HG03575 (cell line): ENCODE data around the gene GRIN2A.

Source experiments
- ATAC-seq: cut with Tn5 transposase; IDR thresholded peaks from one replicate; pipeline ENCODE4 v1.9.1; 2021; ENCODE audit not compliant: unreplicated experiment, insufficient number of reproducible peaks, low FRiP score; ENCODE audit errors: extremely low read depth

The GRIN2A gene

GRCh38 chr16:9852003-9852402 is 330.2 kb downstream of the GRIN2A start:
- ATAC-seq: no peak

- ATAC-seq: no peak
Observed at GRCh38 chr16:9850817-9851216, 331.4 kb downstream of the GRIN2A start.

GRCh38 chr16:9849697-9850245 is 332.5 kb downstream of the GRIN2A start:
- no peak for ATAC-seq

- no peak for ATAC-seq
Observed at GRCh38 chr16:9847146-9847545, 335.1 kb downstream of the GRIN2A start.

DNA sequence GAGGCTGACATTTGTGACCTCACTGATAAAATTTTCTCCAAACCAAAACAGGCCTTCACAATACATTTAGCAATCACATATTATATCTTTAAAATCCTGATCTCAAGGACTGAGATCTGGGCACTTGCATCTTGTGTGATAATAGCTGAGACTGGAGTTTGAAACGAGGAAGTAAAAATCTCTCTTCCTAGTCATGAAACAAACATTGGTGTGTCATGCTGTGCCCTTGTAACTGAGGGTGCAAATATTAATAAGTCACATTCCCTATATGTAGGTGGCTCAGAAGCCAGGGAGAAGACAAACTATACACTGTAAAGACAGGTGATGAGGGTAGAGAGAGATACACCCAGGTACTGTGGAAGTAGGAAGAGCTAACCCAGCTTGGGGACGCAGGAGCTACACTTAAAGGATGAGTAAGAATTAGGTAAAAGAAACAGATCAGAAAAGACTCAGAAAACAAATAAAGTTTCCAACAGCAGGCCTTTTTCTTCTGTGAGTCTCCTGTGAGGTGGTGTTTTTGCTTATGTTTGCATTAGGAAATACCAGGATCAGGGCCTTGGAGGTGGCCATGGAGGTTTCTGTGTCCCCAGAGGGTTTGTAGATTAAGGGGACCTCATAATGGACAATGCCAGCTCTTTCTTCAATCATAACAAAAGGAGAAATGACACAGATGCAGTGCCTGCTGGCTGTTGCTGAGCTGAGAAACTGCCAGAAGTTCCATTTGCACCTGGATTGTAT is 335.7 kb downstream of the GRIN2A start:
- no peak for ATAC-seq

DNA sequence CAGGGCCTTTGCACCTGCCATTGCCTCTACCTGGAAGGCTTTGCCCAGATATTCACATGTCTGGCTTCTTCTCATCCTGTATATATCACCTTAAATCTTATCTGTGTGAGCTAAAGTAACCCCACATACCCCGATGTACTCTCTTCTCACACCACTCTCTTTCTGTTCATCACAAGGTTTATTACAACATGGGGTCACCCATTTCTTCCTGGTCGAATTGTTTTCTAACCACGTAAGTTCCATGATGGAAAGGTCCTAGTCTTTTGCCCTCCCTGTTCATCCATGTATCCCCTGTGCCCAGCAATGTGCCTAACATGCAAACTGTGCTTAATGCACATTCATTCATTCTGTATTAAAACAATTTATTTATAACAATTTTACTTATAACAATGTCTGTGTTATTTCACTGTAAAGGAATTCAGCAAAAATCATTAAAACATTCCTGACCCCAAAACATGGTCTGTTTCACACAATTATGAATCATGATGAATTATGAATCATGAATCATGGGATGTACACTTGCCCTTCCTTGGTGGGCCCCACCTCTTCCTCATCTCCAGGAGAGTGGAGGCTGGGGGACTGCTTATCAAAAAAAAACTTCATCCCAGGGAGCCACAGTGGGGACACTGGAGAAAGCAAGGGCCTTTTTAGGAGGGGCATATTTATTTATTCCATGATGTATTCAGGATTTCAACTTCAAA is 336.4 kb downstream of the GRIN2A start:
- no peak for ATAC-seq

DNA sequence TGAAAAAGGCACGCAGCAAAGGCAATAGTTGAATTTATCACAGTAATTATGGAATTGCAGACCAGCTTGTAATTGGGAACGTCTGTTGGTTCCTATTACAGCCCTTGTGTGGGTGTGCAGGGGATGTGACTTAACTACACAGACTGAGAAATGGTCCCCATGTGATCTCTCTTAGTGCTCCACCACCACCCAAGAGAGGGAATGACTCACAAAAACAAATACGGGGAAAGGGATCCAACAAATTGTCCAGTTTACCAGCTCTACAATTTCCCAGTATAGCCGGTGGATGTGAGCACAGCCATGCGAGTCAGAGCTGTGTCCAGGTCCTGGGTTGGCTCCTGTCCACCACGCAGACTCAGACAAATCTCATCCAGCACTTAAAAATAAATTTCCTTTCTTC is 337.9 kb downstream of the GRIN2A start:
- no peak for ATAC-seq

DNA sequence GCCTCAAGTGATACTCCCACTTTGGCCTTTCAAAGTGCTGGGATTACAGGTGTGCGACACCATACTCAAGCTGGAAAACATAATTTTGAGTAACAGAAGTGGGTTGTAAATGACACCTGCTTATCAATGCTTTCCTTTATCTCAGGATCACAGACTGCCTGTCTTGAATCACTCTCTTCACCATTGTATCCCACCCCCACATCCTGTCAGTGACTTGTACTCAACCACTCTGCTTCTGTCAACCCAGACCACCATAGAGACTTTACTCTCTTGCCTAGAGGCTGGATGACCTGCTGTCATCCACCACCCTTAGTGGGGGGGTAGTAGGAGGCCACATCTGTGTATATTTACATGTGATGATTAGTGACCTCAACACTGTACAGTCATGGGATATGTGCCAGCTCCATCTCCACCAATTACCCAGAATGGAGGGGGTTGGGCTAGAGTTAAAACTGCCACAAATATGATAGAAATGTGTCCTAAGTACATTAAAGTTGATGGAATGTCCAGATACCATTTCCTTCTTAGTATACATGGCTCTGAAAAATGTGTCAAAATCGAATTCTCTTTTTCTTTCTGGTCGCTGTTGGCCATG is 338.7 kb downstream of the GRIN2A start:
- no peak for ATAC-seq

DNA sequence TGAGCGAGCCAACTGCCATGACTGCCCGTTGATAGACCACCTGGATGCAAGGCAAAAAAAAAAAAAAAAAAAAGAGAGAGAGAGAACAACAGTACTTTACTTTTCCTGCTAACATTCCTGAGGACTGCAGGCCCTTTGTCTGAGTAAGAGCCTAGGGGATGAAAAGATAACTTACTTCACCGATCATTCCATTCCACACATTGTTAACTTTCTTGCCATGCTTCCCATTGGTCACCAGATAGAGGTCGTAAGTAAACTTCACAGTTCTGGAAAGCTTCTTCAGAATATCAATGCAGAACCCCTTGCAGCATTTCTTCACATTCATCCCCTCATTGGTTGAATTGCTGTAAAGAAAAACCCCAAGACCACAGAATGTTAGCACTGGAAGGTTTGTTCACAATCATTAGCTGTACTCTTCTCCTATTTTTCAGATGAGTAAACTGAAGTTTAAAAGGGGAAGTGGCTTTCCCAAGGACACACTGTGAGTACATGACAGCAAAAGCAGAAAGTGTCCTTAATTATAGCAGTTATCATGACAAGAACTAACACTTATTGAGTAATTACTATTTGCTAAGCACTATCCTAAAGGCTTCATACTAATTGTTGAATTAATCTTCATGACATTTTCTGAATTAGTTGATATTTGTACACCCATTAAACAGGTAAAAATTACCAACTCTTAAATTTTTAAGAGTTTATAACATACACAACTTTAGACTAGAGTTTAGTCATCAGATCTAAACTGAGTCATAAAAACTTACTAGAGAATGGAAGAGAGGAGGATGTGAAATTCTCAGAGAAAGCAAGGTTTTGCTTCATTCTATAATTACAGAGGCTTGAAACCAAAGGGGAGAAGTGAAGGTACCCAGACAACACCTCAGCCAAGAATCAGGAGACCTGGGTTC is 341.2 kb downstream of the GRIN2A start:
- ATAC-seq: no peak

DNA sequence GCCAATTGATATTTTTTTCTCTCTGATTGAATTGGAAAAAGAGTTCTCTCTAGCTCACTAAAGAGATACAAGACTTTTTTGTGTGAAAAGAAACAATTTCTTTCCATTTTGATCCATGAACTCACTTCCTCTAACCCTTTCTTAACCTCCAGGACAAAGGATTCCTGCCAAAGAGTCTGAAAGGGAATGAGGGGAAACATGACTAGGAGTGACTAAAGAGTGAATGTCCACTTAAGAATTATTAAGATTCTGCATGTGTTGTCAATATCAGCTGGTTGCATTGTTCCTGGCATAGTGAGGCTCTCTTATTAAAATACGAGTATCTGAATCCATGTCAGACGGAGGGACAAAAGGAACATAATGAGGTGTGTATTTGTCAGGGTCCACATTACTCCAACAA is 344.7 kb downstream of the GRIN2A start:
- ATAC-seq: no peak

DNA sequence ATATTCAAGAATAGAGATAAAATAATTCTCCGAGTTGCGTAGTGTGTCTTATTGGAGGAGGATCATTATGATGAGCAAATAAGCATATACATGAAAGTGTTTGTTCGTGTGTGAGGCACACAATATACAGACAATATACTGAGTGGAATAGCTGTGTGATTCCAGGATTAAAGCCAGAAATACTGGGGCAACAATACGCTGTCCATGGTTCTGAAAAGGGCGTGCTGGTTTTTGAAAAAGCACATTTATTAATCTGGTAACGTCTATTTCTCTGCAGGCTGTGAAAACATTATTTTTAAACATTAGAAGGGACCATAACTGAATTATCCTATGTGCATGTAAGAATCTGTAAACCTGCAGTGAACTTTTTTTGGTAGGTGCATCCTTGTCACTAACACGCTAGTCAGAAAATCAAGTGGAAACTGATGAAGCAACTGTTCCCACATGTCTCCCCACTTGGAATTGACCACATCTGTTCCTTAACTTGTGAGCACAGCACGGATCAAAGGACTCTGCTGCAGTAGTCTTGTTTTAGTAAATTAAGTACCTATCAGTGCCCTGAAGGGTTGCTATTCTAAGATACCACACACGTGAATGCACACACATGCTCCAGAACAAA is 346.0 kb downstream of the GRIN2A start:
- no peak for ATAC-seq

GRCh38 chr16:9827062-9827752 is 355.0 kb downstream of the GRIN2A start:
- ATAC-seq: no peak

GRCh38 chr16:9826656-9827055 is 355.6 kb downstream of the GRIN2A start:
- no peak for ATAC-seq

GRCh38 chr16:9824200-9825068 is 357.8 kb downstream of the GRIN2A start:
- ATAC-seq: no peak

DNA sequence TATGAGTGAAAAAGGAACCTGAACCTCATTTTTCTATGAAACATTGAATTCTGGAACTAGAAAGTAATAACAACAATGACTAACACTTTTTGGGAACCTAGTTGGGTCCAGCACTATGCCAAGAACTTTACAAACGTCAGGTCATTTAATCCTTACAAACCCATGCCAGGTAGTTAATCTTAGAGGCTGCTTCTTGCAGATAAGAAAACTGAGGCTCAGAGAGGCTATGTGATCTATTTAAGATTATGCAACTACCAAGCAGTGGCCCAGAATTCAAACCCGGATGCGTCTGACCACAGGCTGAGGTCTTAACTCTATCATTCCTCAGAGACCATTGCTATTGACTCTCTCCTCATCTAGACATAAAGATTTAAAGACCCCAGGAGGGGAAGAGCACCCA is 358.7 kb downstream of the GRIN2A start:
- ATAC-seq: no peak

- ATAC-seq: no peak
Observed at GRCh38 chr16:9821970-9822369, 360.3 kb downstream of the GRIN2A start.

DNA sequence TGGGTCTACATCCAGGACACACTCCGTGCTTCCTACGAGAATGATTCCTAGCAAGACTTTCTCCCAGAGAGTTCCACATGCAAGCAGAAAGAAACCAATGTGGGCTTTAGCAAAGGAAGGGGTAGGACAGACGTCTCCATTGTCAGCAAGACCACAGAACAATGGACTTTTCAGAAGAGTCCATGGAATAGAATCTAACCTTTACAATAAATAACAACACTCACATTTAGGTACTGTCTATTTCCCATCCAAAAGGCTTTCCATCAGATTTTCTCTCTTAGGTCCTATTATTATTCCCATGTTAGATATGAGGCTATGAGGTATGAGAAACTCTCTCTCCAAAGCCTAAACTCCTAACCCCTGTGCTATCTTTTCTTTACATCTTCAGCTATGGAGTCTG is 360.9 kb downstream of the GRIN2A start:
- no peak for ATAC-seq
